Measurements from ENCODE around the gene SLC22A23.

Gene SLC22A23

GRCh38 chr6:3419624-3420272, 37.1 kb downstream of the SLC22A23 start:
- peak; percentile 96 for DNase-seq

- peak; percentile 58 for DNase-seq
These were observed 38.3 kb downstream of the SLC22A23 start for GRCh38 chr6:3418496-3419060.

- no peak for DNase-seq
These were observed 39.4 kb downstream of the SLC22A23 start for GRCh38 chr6:3417473-3417872.

GRCh38 chr6:3415490-3415889, 41.4 kb downstream of the SLC22A23 start:
- no peak for DNase-seq

- DNase-seq = no peak
These were observed 41.8 kb downstream of the SLC22A23 start for GRCh38 chr6:3415082-3415453.

GRCh38 chr6:3414327-3415081, 42.3 kb downstream of the SLC22A23 start:
- DNase-seq = peak; percentile 21

GRCh38 chr6:3413592-3413991, 43.3 kb downstream of the SLC22A23 start:
- no peak for DNase-seq

GRCh38 chr6:3412779-3413500, 43.9 kb downstream of the SLC22A23 start:
- no peak for DNase-seq

- DNase-seq = no peak
These were observed 44.7 kb downstream of the SLC22A23 start for GRCh38 chr6:3411967-3412778.

GRCh38 chr6:3410385-3411360, 46.2 kb downstream of the SLC22A23 start:
- DNase-seq = peak; percentile 67

- no peak for DNase-seq
These were observed 47.0 kb downstream of the SLC22A23 start for GRCh38 chr6:3409699-3410384.

GRCh38 chr6:3408665-3409064, 48.2 kb downstream of the SLC22A23 start:
- no peak for DNase-seq

- DNase-seq = no peak
These were observed 49.0 kb downstream of the SLC22A23 start for GRCh38 chr6:3407840-3408239.

GRCh38 chr6:3406891-3407809, 49.7 kb downstream of the SLC22A23 start:
- peak; percentile 19 for DNase-seq

GRCh38 chr6:3406362-3406821, 50.5 kb downstream of the SLC22A23 start:
- no peak for DNase-seq

GRCh38 chr6:3405679-3406078, 51.2 kb downstream of the SLC22A23 start:
- DNase-seq = peak; percentile 60

- DNase-seq = peak; percentile 58
These were observed 51.7 kb downstream of the SLC22A23 start for GRCh38 chr6:3405182-3405518.

GRCh38 chr6:3403238-3404173, 53.3 kb downstream of the SLC22A23 start:
- DNase-seq = no peak
